ENCODE data around the gene ART3.

ART3 gene

DNA sequence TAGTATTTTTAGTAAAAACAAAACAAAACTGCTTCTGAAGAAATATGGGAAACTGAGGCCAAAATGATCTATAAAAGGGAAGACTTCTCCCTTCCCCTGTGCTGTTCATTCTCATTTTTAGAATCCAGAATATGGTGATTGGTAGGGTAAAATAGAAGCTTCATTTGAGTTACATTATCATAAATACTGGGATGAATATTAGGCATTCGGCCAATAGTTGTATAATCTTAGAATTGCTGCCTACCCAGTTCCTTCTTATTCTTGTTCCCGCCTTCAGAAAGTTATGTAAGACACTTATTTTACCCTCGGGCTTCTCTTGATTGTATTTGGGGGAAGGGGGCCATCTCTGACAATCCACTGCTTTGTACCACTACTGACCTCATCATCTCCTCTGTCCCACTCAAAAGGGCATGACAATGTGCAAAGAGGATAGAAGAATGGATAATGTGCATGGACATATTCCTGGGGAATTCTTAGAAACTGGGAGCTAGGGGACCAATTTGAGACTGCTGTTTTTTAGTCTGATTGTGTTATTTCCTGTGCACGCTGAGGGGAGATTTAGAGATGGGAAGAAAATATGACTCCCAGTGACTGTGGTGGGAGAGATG lies 588 bp downstream of the ART3 start:
- DNase-seq, result no peak

DNA sequence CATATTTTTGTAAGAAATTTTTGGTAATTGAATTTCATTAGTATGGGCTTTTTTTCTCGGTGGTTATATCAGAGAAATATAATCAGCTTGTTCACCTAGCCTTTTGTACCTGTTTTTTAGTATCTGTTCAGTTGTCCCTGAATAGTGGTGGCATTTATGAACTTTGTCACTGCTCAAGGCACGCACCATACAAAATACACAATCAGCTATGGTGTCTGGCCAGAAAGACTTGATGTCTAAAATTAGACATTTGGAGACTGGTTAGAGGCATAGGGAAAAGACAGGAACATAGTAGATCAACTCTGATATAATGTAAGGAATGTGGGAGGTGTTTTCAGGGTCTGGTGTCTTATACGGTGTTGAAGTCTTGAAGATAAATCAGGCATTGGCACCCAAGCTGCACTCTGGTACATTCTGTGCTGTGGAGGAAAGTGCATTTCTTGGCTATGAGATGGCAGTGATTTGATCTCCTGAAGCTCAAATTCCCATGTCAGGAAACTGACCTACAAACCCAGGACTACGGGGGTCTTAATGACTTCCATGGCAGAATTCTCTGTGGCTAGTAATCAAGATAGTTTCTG lies 3.6 kb downstream of the ART3 start:
- no peak for DNase-seq

DNA sequence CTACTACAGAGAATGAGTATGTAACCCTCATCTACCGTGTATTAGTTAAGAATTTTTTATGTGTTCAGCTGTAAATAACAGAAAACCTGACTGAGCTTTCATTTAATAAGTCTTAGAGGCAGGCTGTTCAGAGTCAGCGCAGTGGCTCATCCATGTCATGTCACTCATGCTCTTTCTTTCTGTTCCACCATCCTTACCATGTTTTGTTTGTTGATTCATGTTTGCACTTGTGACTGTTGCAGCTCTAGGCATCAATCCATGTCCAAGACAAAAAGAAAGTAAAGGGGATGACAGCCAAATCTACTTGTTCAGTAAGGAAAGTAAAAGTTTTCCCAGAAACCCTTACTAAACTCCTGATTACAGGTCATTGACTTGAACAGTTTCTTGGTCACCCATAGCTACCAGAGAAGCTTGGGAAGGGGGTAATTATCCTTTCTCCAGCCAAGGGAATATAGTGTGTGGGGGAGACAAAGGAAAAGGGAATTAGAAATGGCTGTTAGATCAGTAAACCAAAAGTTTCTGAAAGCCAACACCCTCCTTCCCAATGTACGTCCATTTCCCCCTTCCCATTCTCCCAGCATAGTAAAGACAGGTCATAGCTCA lies 9.0 kb downstream of the ART3 start:
- no peak for DNase-seq

DNA sequence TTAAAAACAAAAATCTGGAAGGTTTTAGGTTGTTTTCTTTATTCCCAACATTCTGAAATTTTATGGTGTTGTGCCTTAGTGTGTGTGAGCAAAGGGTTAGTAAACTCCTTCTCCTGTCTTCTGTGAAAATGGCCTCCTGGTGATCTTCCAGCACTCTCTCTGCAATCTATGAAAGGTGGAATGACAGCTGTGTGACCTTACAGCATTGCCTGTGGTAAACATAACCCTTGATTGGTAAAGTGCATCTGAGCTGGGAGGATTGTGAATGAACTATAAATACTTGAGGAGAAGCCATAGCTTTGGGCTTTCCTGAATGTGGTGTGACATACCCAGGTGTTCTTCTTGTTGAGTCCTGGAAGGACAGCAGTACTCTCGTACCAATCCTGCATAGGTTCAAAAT lies 10.0 kb downstream of the ART3 start:
- DNase-seq, result peak; percentile 3

DNA sequence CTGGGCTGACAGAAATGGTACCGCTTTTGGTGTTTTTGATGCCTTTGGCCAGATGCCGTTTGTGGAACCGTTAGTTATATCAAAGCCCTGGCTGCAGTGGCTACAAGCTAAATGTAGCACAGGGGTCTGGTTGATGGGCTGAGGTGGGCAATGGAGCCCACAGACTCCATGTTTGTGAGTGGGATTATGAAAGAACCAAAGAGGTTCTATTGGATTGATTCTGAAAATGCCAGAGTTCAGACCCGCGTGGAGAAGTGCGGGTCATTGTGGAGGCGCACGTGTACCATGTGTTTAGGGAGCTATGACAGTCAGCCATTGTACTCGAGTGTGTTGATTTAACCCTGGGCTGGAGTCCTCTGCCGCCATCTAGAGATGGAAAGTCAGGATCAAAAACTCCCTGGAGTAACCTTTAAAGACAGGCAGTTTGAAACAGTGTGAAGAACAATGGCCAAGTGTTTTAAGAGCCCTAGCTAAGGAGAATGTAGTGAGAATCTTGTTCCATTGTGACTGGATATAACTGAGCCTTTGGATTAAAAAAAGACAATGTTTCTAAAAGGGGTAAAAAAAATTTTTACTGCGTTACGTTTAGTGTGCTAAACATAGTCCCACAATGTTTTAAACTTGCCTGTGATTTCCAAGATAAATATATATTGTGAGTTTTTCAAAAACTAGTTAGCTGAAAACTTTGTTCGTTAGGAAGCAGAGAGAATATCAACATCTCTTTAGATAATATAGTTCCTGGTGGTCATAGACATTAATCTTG lies 12.7 kb downstream of the ART3 start:
- DNase-seq, result peak; percentile 48

DNA sequence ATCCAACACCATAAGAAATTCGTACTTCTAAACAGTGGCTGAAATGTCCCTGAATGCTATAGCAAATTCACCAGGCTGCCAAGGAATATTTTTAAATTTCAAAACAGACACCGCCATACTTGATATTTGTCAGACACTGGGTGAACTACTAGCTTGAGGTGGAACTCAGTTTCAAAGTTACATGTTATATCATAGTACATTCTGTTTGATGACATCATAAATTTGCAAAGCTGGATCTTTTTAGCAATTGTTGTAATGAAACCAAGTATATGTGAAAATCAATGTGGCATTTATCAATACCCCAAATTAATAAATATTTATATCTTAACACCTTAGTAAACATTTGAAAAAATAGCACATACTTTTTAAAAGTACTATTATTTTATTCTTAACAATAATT lies 14.2 kb downstream of the ART3 start:
- DNase-seq, result no peak

DNA sequence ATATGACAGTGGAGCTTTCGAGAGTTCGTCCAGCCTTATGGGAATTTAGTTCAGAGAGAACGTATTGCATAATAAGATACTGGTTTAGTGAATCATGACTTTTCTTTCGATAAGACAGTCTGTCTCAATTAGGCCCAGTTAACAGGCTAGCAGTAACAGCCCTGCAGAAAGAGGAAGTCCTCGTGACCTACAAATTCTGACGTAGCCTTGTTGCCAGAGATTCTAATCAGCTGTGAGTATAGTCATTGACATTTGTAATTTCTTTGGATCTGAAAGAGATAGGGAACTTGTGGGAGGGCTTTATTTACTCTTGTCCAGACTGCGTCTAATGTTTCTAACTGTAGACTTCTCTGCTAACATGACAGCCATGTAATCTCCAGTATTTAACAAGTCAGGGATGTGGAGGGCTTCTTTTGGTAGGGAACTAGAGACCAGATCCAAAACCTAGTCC lies 15.8 kb downstream of the ART3 start:
- DNase-seq, result no peak

DNA sequence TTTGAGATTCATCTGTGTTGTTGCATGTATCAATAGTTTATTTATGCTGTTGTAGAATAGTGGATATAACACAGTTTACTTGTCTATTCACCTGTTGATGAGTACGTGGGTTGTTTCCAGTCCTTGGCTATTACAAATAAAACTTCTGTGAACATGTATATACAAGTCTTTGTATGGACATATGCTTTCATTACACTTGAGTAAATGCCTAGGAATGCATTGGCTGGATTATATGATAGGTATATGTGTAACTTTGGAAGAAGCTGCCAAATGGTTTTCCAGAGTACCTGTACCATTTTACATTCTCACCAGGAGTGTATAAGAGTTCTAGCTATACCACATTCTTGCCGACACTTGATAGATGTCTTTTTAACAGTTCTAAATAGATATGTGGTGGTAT lies 16.5 kb downstream of the ART3 start:
- no peak for DNase-seq

DNA sequence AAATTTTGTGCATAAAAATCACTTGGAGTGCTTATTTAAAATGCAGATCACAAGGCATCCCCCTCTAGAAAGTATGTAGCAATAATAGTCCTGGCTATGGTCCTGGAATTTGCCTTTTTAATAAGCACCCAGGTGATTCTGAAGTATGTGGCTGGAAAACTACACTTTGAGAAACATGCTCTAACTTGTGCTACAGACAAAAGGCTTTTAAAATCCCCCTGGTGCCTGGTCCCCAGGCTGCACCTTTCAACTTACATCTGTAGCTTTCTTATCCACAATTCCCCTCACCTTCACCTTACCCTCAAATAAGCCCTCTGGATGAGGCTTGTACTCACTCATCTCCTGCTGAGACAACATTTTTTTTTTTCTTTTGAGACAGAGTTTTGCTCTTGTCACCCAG lies 21.1 kb downstream of the ART3 start:
- no peak for DNase-seq

DNA sequence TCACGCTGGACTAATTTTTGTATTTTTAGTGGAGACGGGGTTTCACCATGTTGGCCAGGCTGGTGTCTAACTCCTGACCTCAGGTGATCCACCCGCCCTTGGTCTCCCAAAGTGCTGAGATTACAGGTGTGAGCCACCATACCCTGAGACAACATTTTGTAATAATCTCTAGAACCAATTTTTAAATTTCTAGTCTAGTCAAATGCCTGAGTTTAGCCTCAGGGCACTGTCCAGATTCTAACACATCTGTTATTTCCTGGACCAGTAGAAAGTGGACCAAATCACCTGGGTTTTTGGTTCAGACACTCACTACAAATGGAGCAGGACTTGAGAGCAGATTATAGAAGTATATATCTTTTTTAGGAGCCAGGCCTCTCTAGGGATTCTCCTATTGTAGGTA lies 21.6 kb downstream of the ART3 start:
- DNase-seq, result no peak

DNA sequence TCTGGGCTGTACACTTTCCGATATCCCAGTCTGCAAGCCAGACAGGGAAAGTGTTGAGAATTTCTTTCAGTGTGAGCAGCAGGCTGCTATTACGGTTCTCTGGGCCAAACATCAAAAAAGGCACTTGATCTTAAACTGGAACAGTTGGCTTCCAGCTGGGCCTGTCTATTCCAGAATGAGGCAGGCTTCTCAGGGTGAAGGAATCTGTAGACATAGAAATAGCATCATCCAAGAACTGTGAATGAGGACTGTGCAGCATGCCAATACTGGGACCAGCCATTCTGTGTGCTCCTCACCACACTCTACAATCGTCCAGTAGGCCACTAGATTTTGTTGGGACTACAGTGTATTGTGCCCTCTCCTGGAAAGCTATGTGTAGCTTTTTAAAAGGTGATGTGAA lies 31.1 kb downstream of the ART3 start:
- DNase-seq, result peak; percentile 13

DNA sequence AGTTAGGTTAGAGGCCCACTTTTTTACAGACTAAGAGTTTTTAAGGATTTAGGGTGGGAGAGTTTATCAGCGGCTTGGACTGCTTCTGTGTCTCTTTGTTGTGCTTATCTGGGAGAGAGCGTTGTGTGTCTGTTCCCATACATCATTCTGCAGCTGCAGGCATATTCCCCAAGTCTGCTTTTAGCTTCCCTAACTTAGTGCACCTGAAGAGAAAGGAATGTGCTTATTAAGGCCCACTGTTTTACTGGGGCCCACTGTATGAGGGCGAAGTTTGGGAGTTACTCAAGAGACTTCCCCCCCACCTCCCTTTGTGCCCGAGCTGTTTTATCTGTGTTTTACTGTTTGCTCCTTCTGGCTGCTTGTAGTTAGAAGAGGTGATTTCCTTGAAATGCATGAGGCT lies 31.9 kb downstream of the ART3 start:
- no peak for DNase-seq

DNA sequence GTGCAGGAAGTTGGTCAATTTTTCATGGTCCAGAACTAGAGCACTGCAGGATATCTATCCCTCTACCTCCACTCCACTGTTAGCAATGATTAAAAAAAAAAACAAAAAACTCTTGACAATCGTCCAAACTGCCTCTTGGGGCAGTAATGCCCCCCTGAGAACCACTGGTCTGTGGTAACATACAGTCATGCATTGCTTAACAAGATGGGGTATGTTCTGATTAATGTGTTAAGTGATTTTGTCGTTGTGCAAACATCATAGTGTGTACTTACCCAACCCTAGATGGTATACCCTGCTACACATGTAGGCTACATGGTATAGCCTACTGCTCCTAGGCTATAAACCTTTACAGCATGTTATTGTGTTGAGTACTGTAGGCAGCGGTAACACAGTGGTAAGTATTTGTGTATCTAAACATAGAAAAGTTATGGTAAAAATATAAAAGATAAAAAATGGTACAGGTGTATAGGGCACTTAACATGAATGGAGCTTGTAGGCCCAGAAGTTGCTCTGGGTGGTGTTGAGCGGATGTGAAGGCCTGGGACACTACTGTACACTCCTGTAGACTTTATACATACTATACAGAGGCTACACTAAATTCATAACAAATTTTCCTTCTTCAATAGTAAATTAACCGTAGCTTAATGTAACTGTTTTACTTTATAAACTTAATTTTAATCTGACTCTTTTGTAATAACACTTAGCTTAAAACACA lies 34.1 kb downstream of the ART3 start:
- DNase-seq, result no peak

DNA sequence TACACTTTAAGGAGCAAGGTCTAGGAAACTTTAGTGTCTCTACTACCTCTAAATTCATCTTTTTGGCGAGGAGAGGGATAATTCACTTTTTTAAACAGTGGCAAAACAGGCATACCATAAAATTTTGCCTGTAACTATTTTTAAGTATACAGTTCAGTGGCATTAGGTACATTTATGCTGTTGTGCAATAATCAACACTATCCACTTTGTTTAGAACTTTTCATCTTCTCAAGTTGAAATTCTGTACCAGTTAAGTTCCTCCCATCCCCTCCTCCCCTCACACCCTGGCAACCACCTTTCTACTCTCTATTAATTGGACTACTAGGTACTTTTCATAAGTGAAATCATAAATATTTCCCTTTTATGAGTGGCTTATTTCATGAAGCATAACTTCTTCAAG lies 42.3 kb downstream of the ART3 start:
- no peak for DNase-seq

DNA sequence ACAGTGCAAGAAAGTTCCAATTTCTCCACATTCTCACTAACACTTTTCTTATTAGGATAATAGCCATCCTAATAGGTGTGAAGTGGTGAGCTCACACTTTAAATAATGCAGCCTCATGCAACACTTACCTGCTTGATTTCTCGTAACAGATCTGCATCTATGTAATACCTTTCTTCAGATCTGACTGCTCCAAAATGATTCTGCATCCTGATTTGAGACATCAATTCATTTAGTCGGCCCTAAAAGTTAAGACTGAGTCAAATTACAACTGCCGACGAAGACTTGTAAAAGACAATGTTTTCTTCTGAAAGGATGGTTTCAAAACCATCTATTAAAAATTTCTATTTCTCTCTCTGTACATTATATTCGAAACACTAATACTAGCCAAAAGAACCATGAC lies 43.0 kb downstream of the ART3 start:
- DNase-seq, result no peak

DNA sequence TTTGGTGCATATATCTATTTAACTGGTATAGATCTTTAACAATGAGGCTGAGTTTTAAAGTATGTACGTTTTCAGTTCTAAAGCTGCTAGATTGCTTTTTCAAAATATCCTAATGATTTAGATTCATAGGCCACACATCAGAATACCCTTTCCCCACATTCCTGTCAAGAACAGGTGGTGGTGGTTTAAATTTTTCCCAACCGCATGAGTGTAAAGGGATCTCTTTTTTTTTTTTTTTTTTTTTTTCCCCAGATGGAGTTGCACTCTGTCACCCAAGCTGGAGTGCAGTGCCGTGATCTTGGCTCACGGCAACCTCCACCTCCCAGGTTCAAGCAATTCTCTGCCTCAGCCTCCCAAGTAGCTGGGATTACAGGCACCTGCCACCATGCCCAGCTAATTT lies 45.7 kb downstream of the ART3 start:
- no peak for DNase-seq

DNA sequence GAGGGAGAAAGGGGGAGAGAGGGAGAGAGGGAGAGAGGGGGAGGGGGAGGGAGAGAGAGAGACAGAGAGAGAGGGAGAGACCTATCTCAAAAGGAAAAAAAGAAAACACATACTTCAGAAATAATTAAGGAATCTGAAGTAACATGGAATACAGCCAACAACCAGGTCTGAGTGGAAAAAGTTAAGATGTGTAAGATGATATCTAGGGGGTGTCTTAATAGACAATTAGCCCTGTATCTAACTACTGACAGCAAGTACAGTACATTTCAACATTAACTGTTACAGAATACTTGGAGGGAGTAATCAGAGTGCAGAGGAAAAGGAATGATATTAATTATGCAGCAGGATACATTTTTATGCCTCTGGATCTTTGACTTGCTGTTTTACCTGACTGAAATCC lies 51.3 kb downstream of the ART3 start:
- DNase-seq, result no peak

DNA sequence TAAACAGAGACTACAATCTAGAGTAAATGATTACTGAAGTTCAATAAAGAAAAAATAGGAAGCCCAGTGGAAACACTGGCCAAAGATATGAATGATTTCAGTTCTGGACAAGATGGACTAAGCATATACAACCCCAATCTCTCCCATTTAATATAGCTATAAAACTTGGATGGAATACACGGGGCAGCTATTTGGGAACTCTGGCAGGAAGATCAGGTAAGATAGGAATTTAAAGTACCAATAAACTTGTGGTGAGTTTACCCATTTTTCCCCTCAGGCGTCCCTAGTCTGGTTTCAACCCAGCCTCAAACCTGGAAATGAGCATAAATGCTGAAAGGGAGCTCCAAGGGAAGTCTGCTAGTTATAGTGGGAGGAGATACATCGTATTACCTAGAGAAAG lies 53.2 kb downstream of the ART3 start:
- DNase-seq, result no peak

DNA sequence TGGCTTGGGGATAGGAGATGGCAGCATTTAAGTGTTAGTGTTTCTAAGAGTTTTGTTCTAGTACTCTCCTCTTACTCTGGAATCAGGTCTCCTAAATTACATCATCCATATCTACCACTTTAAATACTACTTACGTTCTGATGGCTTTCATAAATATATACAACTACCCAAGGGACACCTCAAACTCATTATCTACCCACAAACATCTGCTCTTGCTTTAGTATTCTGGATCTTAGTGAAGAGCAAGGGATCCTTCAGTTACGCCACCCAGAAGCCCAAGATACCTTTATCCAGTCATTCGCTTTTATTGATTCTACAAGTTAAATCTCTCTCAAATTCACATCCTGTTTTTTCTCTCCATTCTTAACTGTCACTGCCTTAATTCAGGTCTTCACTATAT lies 66.7 kb downstream of the ART3 start:
- DNase-seq, result no peak

DNA sequence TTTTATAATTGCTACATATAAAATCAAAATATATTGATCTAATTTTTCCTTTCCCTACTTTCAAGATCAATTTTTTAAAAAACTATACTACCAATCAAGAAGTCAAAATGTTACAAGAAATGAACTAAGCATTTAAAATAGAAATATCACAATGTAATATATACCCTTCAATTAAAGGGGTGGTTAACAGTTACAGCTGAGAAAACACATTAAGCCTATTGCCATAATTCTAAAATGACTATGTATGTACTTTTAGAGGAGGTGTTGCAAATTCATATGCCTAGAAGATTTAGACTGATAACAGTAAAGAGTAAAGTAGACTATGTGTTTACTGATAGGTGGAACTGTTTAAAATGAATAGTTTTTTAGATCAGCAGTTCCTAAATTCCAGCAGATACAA lies 70.0 kb downstream of the ART3 start:
- no peak for DNase-seq

DNA sequence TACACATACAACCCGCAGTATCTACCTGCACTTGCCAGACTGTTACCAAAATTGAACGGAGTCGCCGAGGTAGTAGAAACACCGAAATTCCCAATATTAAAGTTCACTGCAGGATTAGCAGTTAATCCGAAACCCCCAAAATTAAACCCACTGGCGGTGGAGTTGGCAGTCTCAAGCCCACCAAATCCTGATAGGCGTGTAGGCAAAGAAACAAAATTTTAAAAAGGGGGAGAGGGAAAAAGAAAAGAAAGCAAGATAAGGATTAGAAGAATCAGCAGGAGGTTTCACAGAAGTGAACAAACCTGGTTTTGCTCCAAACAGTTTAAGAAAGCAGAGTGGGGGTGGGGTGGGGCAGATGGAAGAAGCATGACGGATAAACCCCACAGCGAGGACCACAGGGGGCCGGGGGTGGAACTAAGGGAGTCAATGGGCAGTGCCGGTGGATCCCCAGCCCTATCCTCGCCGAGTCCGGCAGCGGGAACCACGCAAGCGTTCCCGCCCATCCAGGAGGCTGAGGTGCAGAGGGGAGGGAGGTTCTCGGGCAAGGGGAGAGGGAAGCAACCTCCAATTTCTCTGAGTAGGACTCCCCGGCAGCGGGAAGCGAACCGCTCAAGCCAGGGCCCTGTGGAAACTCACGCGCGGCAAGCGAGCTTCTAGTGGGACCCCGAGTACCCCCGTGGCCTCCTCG lies 73.1 kb downstream of the ART3 start:
- DNase-seq, result peak; percentile 69

DNA sequence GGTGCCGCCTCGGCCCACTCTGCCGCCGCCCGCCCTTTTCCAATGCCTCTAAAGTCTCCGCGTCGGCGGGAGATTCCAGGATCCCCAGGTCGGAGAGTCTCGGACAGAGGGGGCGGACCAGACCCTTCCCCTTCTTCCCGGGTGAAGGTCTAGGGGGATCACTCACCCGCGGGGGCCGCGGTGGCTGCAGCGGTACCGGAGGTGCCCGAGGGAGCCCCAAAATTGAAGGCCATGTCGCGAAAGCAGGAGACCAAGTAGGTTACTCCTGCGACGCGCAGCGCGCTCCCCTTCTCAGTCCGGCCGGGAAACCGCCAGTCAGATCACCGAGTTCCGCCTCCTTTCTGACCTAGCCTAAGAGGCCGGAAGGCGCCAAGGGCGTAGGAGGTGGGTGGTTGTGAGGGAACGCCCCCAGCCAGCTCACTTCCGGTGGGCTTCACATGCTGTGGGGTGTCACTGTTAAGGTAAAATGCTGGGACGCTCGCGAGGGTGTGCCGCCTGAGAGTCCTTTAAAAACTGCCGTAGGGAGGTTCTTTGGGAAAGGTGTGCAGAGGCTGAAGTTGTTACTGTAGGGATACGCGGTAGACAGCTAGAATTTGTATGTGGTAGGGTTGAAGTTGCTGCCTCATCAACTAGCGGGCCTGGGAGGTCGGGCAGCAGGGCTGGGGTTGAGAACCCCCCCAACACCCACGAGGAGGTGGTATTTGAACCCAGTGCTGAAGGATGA lies 73.8 kb downstream of the ART3 start, which contains the start of gene NUP54:
Gene NUP54 (minus strand): TSS at position 256 of the 724 bp plus-strand sequence. CDS start 23 bp downstream, at position 233.
- peak; percentile 84 for DNase-seq
